Smooth muscle cell (in vitro differentiated cells): ENCODE results near the gene RABGGTA. TPM values are rescaled to one million over a fixed set of nuclear protein-coding genes. Genes with fewer than 3 reads are reported as not detected.

ENCODE experiments used
- DNase-seq: peaks from one replicate; lab custom pipeline; 2025; ENCODE audit not compliant: unreplicated experiment; lab: John Stamatoyannopoulos, UW
- H2AFZ ChIP-seq: fragments of 200-600 bp; sonication (generic); 2 replicates; pipeline ENCODE4 v1.6.0; 2016; ENCODE audit warnings: antibody characterized with exemption, low read depth, mild to moderate bottlenecking
- H3F3A ChIP-seq: fragments of 200-600 bp; sonication (generic); 2 replicates; pipeline ENCODE4 v1.6.0; 2017; ENCODE audit warnings: antibody characterized with exemption, low read depth
- H3K27ac ChIP-seq: fragments of 200-600 bp; sonication (generic); 2 replicates; pipeline ENCODE4 v1.5.1; 2016; ENCODE audit warnings: low read depth, mild to moderate bottlenecking
- H3K27me3 ChIP-seq: fragments of 200-600 bp; sonication (generic); 2 replicates; pipeline ENCODE4 v1.6.1; 2016; ENCODE audit warnings: low read depth, mild to moderate bottlenecking
- H3K36me3 ChIP-seq: fragments of 200-600 bp; sonication (generic); 2 replicates; pipeline ENCODE4 v1.5.1; 2016; ENCODE audit warnings: low read depth
- H3K4me1 ChIP-seq: fragments of 200-600 bp; sonication (generic); 2 replicates; pipeline ENCODE4 v1.5.1; 2016; ENCODE audit warnings: low read depth
- H3K4me2 ChIP-seq: fragments of 200-600 bp; sonication (generic); 2 replicates; pipeline ENCODE4 v1.6.0; 2016; ENCODE audit warnings: mild to moderate bottlenecking
- H3K4me3 ChIP-seq: fragments of 200-600 bp; sonication (generic); 2 replicates; pipeline ENCODE4 v1.5.1; 2016; ENCODE audit warnings: mild to moderate bottlenecking
- H3K79me2 ChIP-seq: fragments of 200-600 bp; sonication (generic); 2 replicates; pipeline ENCODE4 v1.6.0; 2016; ENCODE audit warnings: low read depth, mild to moderate bottlenecking
- H3K9ac ChIP-seq: fragments of 200-600 bp; sonication (generic); 2 replicates; pipeline ENCODE4 v1.6.0; 2016; ENCODE audit warnings: low read depth
- H3K9me3 ChIP-seq: fragments of 200-600 bp; sonication (generic); replicated peaks from 2 replicates; pipeline ENCODE4 v1.5.1; 2016; ENCODE audit warnings: low read depth
- H4K20me1 ChIP-seq: fragments of 200-600 bp; sonication (generic); 2 replicates; pipeline ENCODE4 v1.6.0; 2016; ENCODE audit warnings: low read depth
- CTCF ChIP-seq: fragments of 200-600 bp; sonication (generic); IDR thresholded peaks from 2 replicates; pipeline ENCODE4 v1.5.1; 2017; ENCODE audit warnings: borderline replicate concordance, mild to moderate bottlenecking, antibody characterized with exemption; ENCODE audit not compliant: insufficient read depth, poor library complexity, severe bottlenecking
- WGBS: methylation state at CpG from one replicate; pipeline ENCODE4 v1.1.7; 2016; ENCODE audit warnings: low lambda C conversion rate; 5-methylcytosine and 5-hydroxymethylcytosine counted together
- polyA plus RNA-seq: library from polyadenylated mRNA; unstranded; fragments of >200 nt; fragmentation: Nextera tagmentation; extraction: Ambion mirVana; gene quantifications from 2 replicates; pipeline ENCODE4 v1.2.1, GENCODE V29; 2016
- total RNA-seq: library from RNA; depleted of rRNA; stranded (reverse); fragments of >200 nt; gene quantifications from 2 replicates; pipeline ENCODE4 v1.2.3, GENCODE V29; 2014

Gene RABGGTA
- total and polyA plus RNA-seq, 2 experiments from 2014 or later, result 18.5 to 33.4 TPM

- peaks cover 57% of the 10 kb centered on the region for H3K79me2 ChIP-seq
- H2AFZ ChIP-seq, result no peak overlapping the region
- TF ChIP-seq CTCF, result no peak
- no peak for DNase-seq
- H3F3A ChIP-seq, result peaks cover 28% of the 10 kb centered on the region
- WGBS, result 97% methylated on average over 6 of the region's 6 CpGs
- no peaks in the 10 kb centered on the region for H3K27me3 ChIP-seq
- no peaks in the 10 kb centered on the region for H3K36me3 ChIP-seq
- no peak overlapping the region for H3K4me3 ChIP-seq
- no peak overlapping the region for H3K9ac ChIP-seq
- H3K27ac ChIP-seq, result no peak overlapping the region
- peaks cover 23% of the 10 kb centered on the region for H4K20me1 ChIP-seq
- peaks cover 14% of the 10 kb centered on the region for H3K4me1 ChIP-seq
- no peak overlapping the region for H3K4me2 ChIP-seq
- H3K9me3 ChIP-seq, result no peaks in the 10 kb centered on the region
These were observed 34.5 kb downstream of the RABGGTA start for GRCh38 chr14:24236689-24237462.

GRCh38 chr14:24235804-24236688 lies 35.4 kb downstream of the RABGGTA start:
- H3K27ac ChIP-seq, result no peak overlapping the region
- no peak overlapping the region for H2AFZ ChIP-seq
- H3K27me3 ChIP-seq, result no peaks in the 10 kb centered on the region
- no peak for TF ChIP-seq CTCF
- DNase-seq, result no peak
- peaks cover 17% of the 10 kb centered on the region for H3K4me1 ChIP-seq
- H3K4me2 ChIP-seq, result no peak overlapping the region
- no peak overlapping the region for H3K9ac ChIP-seq
- H3F3A ChIP-seq, result peaks cover 28% of the 10 kb centered on the region
- no peak overlapping the region for H3K4me3 ChIP-seq
- 97% methylated on average over 5 of the region's 5 CpGs for WGBS
- H4K20me1 ChIP-seq, result peaks cover 15% of the 10 kb centered on the region
- H3K36me3 ChIP-seq, result no peaks in the 10 kb centered on the region
- no peaks in the 10 kb centered on the region for H3K9me3 ChIP-seq
- peaks cover 57% of the 10 kb centered on the region for H3K79me2 ChIP-seq

DNA sequence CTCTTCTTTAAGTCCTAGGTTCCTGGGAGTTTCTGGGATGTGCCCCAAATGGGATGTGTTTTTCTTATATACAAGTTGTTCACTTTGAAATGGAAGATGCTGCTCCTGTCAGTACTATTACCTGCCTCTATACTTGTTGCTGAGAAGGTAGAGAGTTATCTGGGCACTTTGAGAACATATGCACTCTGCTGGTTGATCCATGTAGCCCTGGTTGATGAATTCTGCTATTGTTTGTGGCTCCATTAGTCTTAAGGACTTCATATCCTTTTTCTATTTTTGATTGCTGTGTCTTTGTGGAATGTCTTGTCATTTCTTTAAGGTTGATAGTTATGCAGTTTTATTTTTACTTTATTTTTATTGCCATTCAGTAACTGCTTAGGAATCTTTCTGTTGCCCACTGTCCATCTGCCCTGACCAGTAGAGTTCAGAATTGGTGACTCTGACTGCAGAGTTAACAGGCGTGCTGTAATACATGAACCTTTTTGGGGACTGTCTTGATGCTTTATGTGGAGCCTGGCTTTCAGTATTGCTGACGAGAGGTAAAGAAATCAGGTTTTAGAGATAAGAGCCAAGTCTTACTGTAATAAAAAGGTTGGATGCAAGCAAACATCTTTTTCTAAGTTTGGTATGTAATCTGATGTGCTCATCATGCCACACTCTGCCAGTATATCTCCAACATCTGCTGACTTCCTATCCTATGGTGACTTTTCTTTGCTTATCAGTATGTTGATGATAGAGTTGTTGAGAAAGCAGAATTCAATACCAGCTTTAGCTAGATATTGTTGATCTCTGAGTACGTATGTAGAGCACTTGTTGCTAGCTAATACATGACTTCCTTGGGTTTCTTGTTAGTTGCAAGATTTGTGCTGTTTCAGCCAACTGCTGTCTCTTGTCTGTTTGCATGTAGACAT lies 37.0 kb downstream of the RABGGTA start:
- 94% methylated on average over 3 of the region's 3 CpGs for WGBS
- Histone ChIP-seq H3K36me3 (no peaks in the 10 kb centered on the region), H4K20me1 (peaks cover 4% of the 10 kb centered on the region), H3K27me3 (no peaks in the 10 kb centered on the region), H3K4me3 (peak overlapping the region; percentile 85), H3K9me3 (no peaks in the 10 kb centered on the region), H2AFZ (no peak overlapping the region), H3K4me1 (peaks cover 17% of the 10 kb centered on the region), H3K9ac (no peak overlapping the region), H3K27ac (peak overlapping the region; percentile 4), H3F3A (peaks cover 28% of the 10 kb centered on the region), H3K4me2 (peak overlapping the region; percentile 93), H3K79me2 (peaks cover 56% of the 10 kb centered on the region)
- no peak for DNase-seq
- no peak for TF ChIP-seq CTCF
